LoVo (cell line): ENCODE measurements around the gene SNRPD1.
A peak's percentile ranks its signal among the peaks of the same experiment; 100 is the strongest.
"Not testable (repeated sequence)": the region's sequence is repeated elsewhere in the genome, so short reads cannot be mapped to it uniquely, and the experiment has no call there.

ENCODE experiments used
- DNase-seq: peaks from one replicate; pipeline ENCODE4 v3.0.0-alpha.2; 2016; ENCODE audit warnings: low spot score

SNRPD1 gene

GRCh38 chr18:21636769-21637168, 24.7 kb downstream of the SNRPD1 start:
- no peak for DNase-seq

GRCh38 chr18:21638822-21639221, 26.7 kb downstream of the SNRPD1 start:
- no peak for DNase-seq

- not testable (repeated sequence) for DNase-seq
Observed at GRCh38 chr18:21640375-21640774, 28.3 kb downstream of the SNRPD1 start.

GRCh38 chr18:21650311-21650710, 38.2 kb downstream of the SNRPD1 start:
- no peak for DNase-seq

- DNase-seq = no peak
Observed at GRCh38 chr18:21652073-21652472, 40.0 kb downstream of the SNRPD1 start.

- DNase-seq = no peak
Observed at GRCh38 chr18:21653361-21653760, 41.2 kb downstream of the SNRPD1 start.

- DNase-seq = no peak
Observed at GRCh38 chr18:21656402-21656801, 44.3 kb downstream of the SNRPD1 start.

GRCh38 chr18:21660078-21660477, 48.0 kb downstream of the SNRPD1 start:
- no peak for DNase-seq

- DNase-seq = no peak
Observed at GRCh38 chr18:21662581-21662980, 50.5 kb downstream of the SNRPD1 start.

- DNase-seq = no peak
Observed at GRCh38 chr18:21663578-21663977, 51.5 kb downstream of the SNRPD1 start.

- no peak for DNase-seq
Observed at GRCh38 chr18:21664069-21664468, 52.0 kb downstream of the SNRPD1 start.

- DNase-seq = peak; percentile 30
Observed at GRCh38 chr18:21669736-21670285, 57.7 kb downstream of the SNRPD1 start.

- DNase-seq = peak; percentile 57
Observed at GRCh38 chr18:21672521-21673267, 60.6 kb downstream of the SNRPD1 start.

- DNase-seq = peak; percentile 23
Observed at GRCh38 chr18:21675354-21675753, 63.2 kb downstream of the SNRPD1 start.

GRCh38 chr18:21678859-21679258, 66.7 kb downstream of the SNRPD1 start:
- DNase-seq = no peak

- DNase-seq = no peak
Observed at GRCh38 chr18:21680161-21680560, 68.0 kb downstream of the SNRPD1 start.

- DNase-seq = peak; percentile 36
Observed at GRCh38 chr18:21682371-21683051, 70.4 kb downstream of the SNRPD1 start.
